A549 (cell line): ENCODE measurements around the gene AFAP1. TPM values are rescaled to one million over a fixed set of nuclear protein-coding genes. Genes with fewer than 3 reads are reported as not detected.

Experiments
- ATAC-seq, 2 experiments: fragments of 200-7000 bp in 1 of 2; fragments of >200 bp in 1 of 2; cut with Nextera tagmentation in 1 of 2; cut with Tn5 transposase in 1 of 2; 3 replicates each; pipeline versions ENCODE4 v1.8.0 to v1.9.1; 2018 to 2020; ENCODE audit warnings: mild to moderate bottlenecking in 1 of 2, moderate library complexity in 1 of 2
- CTCF ChIA-PET: fragments of 300-600 bp; sonication (Branson Sonifier 250); formaldehyde crosslinking; extraction: SDS; loops from one replicate; lab custom pipeline; 2021; ENCODE audit warnings: antibody characterized with exemption, inconsistent platforms; lab: Yijun Ruan, JAX
- POLR2A ChIA-PET: fragments of 350-600 bp; formaldehyde crosslinking; extraction: SDS; loops from one replicate; lab custom pipeline; 2021; ENCODE audit warnings: antibody characterized with exemption, inconsistent platforms; lab: Yijun Ruan, JAX
- DNase-seq, 2 experiments: peaks; one replicate each; pipeline versions ENCODE4 v3.0.0 to v3.0.0-alpha.2; 2011 to 2016; ENCODE audit warnings: low read depth in 1 of 2, low spot score in 1 of 2
- FAIRE-seq: peaks from 2 replicates; lab custom pipeline; 2011; peaks lifted over from hg19 to GRCh38; lab: Jason Lieb, UNC
- H3K27ac ChIP-seq, 2 experiments: fragments of >200 bp; sonication (Bioruptor Twin); formaldehyde crosslinking; 3 replicates each; pipeline ENCODE4 v1.5.1; 2016 to 2017
- H3K4me1 ChIP-seq: fragments of >200 bp; sonication (Bioruptor Twin); formaldehyde crosslinking; 3 replicates; pipeline ENCODE4 v1.6.1; 2016
- H3K4me2 ChIP-seq: fragments of >200 bp; sonication (Bioruptor Twin); formaldehyde crosslinking; 3 replicates; pipeline ENCODE4 v1.6.1; 2016
- H3K4me3 ChIP-seq: fragments of >200 bp; sonication (Bioruptor Twin); formaldehyde crosslinking; 3 replicates; pipeline ENCODE4 v1.5.1; 2016
- H3K9me3 ChIP-seq: fragments of >200 bp; sonication (Bioruptor Twin); formaldehyde crosslinking; 3 replicates; pipeline ENCODE4 v1.6.1; 2016
- ATOH8 ChIP-seq: fragments of 250-450 bp; sonication (Bioruptor Pico); IDR thresholded peaks from 2 replicates; pipeline ENCODE4 v1.5.0; 2020; ENCODE audit warnings: low read depth, mild to moderate bottlenecking, moderate library complexity
- CBX2 ChIP-seq: fragments of 200-600 bp; sonication (generic); IDR thresholded peaks from 2 replicates; pipeline ENCODE4 v1.6.1; 2016; ENCODE audit warnings: low read depth, mild to moderate bottlenecking, borderline replicate concordance
- CEBPB ChIP-seq, 2 experiments: fragments of >200 bp in 1 of 2; sonication (Bioruptor Twin) in 1 of 2; formaldehyde crosslinking in 1 of 2; IDR thresholded peaks; 2 replicates each; pipeline ENCODE4 v1.6.1; 2012 to 2016
- CHD2 ChIP-seq: fragments of 150-350 bp; IDR thresholded peaks from 2 replicates; pipeline ENCODE4 v1.6.1; 2014; ENCODE audit warnings: low read length; ENCODE audit not compliant: partially characterized antibody
- EHMT2 ChIP-seq: fragments of 200-600 bp; sonication (generic); IDR thresholded peaks from 2 replicates; pipeline ENCODE4 v1.6.1; 2016; ENCODE audit warnings: antibody characterized with exemption, low read depth, mild to moderate bottlenecking, moderate library complexity
- ELK1 ChIP-seq: fragments of 150-350 bp; IDR thresholded peaks from 2 replicates; pipeline ENCODE4 v1.6.1; 2014; ENCODE audit warnings: low read depth, mild to moderate bottlenecking, low read length
- EP300 ChIP-seq, 2 experiments: fragments of >200 bp; sonication (Bioruptor Twin); formaldehyde crosslinking; IDR thresholded peaks; 2 replicates in 1 of 2; 3 replicates in 1 of 2; pipeline ENCODE4 v1.6.1; 2016 to 2017
- FOSL2 ChIP-seq, 2 experiments: fragments of 450-650 bp in 1 of 2; fragments of >200 bp in 1 of 2; sonication (Bioruptor Twin) in 1 of 2; formaldehyde crosslinking; IDR thresholded peaks; 2 replicates each; pipeline versions ENCODE4 v1.5.0 to v1.6.1; 2016 to 2020; ENCODE audit warnings: mild to moderate bottlenecking in 1 of 2, moderate library complexity in 1 of 2
- GATA3 ChIP-seq: IDR thresholded peaks from 2 replicates; pipeline ENCODE4 v1.6.1; 2012; ENCODE audit warnings: borderline replicate concordance
- HOXB5 ChIP-seq: fragments of 250-450 bp; sonication (Bioruptor Pico); IDR thresholded peaks from 2 replicates; pipeline ENCODE4 v1.5.0; 2020; ENCODE audit warnings: mild to moderate bottlenecking, moderate library complexity
- JUN ChIP-seq, 2 experiments: fragments of >200 bp; sonication (Bioruptor Twin); formaldehyde crosslinking; IDR thresholded peaks; 2 replicates in 1 of 2; 3 replicates in 1 of 2; pipeline ENCODE4 v1.6.1; 2016 to 2017
- KDM5A ChIP-seq: fragments of 200-600 bp; sonication (generic); IDR thresholded peaks from 2 replicates; pipeline ENCODE4 v1.6.1; 2016; ENCODE audit warnings: antibody characterized with exemption, mild to moderate bottlenecking
- MAFK ChIP-seq: fragments of 450-650 bp; IDR thresholded peaks from 2 replicates; pipeline ENCODE4 v1.6.1; 2014; ENCODE audit not compliant: partially characterized antibody
- MAX ChIP-seq: IDR thresholded peaks from 2 replicates; pipeline ENCODE4 v1.6.1; 2012
- NFE2L2 ChIP-seq: fragments of 150-350 bp; conservative IDR thresholded peaks from 2 replicates; pipeline ENCODE4 v1.6.1; 2014; ENCODE audit warnings: low read length
- NPAS2 ChIP-seq: fragments of 250-450 bp; sonication (Bioruptor Pico); IDR thresholded peaks from 2 replicates; pipeline ENCODE4 v1.8.0; 2022; ENCODE audit warnings: mild to moderate bottlenecking, moderate library complexity, borderline replicate concordance
- POLR2A ChIP-seq: IDR thresholded peaks from 2 replicates; pipeline ENCODE4 v1.6.1; 2012; ENCODE audit warnings: mild to moderate bottlenecking, low read length
- POLR2AphosphoS2 ChIP-seq: conservative IDR thresholded peaks from 2 replicates; pipeline ENCODE4 v1.6.1; 2012; ENCODE audit warnings: low read length, improper control_type of control experiment, inconsistent platforms
- SMC3 ChIP-seq: fragments of >200 bp; sonication (Bioruptor Twin); formaldehyde crosslinking; IDR thresholded peaks from 3 replicates; pipeline ENCODE4 v1.6.1; 2018; ENCODE audit warnings: inconsistent platforms
- USF2 ChIP-seq: fragments of 450-650 bp; IDR thresholded peaks from 2 replicates; pipeline ENCODE4 v1.6.1; 2014; ENCODE audit warnings: antibody characterized with exemption
- ZFP36 ChIP-seq: fragments of 450-650 bp; IDR thresholded peaks from 2 replicates; pipeline ENCODE4 v1.6.1; 2014; ENCODE audit warnings: borderline replicate concordance; ENCODE audit not compliant: partially characterized antibody
- WGBS: methylation state at CpG from one replicate; pipeline ENCODE4 v1.1.6; 2017; ENCODE audit errors: missing lambda C conversion rate; 5-methylcytosine and 5-hydroxymethylcytosine counted together
- polyA plus RNA-seq, 4 experiments: library from polyadenylated mRNA; depleted of rRNA in 3 of 4; stranded (reverse); fragments of >200 nt; fragmentation: RNase III in 1 of 4; extraction: RNeasy Plus Mini Kit Qiagen cat#74134 plus additional on column Dnase treatment in 1 of 4; gene quantifications; 2 replicates in 3 of 4; 3 replicates in 1 of 4; pipeline ENCODE4 v1.2.3, GENCODE V29; 2011 to 2017
- TF ChIP-seq, protein P1 (sequence below): fragments of >200 bp; sonication (Bioruptor Twin); formaldehyde crosslinking; IDR thresholded peaks from 3 replicates; pipeline ENCODE4 v1.6.1; 2016
- TF ChIP-seq, protein P2 (sequence below): fragments of >200 bp; sonication (Bioruptor Twin); formaldehyde crosslinking; IDR thresholded peaks from 2 replicates; pipeline ENCODE4 v1.6.1; 2016
- TF ChIP-seq, protein P3 (sequence below): IDR thresholded peaks from 2 replicates; pipeline ENCODE4 v1.6.1; 2012
- TF ChIP-seq, protein P4 (sequence below): IDR thresholded peaks from 2 replicates; pipeline ENCODE4 v1.6.1; 2012; ENCODE audit warnings: low read depth, borderline replicate concordance

The AFAP1 gene
- polyA plus RNA-seq, 2 of the 4 experiments (the other 2 are of a cell fraction), result 25.4 to 29.6 TPM

DNA sequence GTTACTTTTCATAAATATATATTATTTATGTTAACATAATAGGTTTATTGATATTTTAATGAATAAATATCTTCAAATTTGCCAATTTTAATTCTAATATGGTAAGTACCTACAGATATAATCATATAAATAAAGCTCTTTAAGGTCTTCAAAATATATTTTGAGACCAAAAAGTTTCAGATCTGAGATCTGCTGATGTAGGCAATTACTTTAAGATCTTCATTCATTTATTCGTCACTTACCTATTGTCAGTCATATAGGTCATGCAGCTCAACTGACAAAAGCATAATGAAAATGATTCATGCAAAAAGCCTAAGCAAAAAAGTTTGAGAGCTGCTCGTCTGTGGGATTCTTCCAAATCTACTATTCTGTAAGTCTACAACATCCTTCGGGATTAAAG, 64.8 kb downstream of the AFAP1 start:
- no peaks in the 10 kb centered on the region for H3K9me3 ChIP-seq
- no peak for ATAC-seq
- CTCF ChIA-PET, result interaction anchor here (0.6 to 3.6 kb wide), 10 partner anchors 10 to 119 kb away, joined by 3 to 19 read pairs (median 3); no protein-coding TSS in a partner anchor
- peak; percentile 79 for TF ChIP-seq MAFK
- no peak for TF ChIP-seq NPAS2
- TF ChIP-seq, all 56 proteins: peak for 1
- H3K27ac ChIP-seq, result peak overlapping the region; percentile 88 to 96
- POLR2A ChIA-PET, result no interaction called here
- peak overlapping the region; percentile 86; the same call in 1 of the 3 replicates for H3K4me2 ChIP-seq
- no peak for DNase-seq
- 85% methylated on average over 3 of the region's 3 CpGs for WGBS
- FAIRE-seq, result no peak
- H3K4me3 ChIP-seq, result no peak overlapping the region
- H3K4me1 ChIP-seq, result peaks cover 98% of the 10 kb centered on the region

DNA sequence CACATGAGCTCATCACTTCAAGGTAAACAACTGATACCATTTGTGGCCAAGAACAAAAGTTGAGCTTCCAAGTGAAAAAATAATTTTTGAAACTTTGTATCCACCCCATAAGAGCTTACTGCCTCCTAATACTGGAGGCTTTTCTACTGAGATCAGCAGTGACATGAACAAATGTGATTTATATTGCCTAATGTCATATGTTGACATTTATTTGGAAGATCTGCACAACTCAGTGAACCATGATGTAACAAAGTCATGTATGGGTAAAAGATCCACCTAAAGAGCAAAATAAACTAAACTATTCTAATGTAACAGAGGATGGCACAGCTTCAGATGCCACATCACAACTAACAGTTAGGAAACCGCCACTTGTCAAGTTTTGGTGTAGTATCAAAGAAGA, 65.8 kb downstream of the AFAP1 start:
- no peak for ATAC-seq
- FAIRE-seq, result no peak
- peaks cover 98% of the 10 kb centered on the region for H3K4me1 ChIP-seq
- POLR2A ChIA-PET, result no interaction called here
- no peak overlapping the region for H3K4me3 ChIP-seq
- CTCF ChIA-PET, result interaction anchor here (1.3 to 1.7 kb wide), 2 partner anchors 31 to 67 kb away, joined by 3 to 4 read pairs; no protein-coding TSS in a partner anchor
- H3K9me3 ChIP-seq, result no peaks in the 10 kb centered on the region
- 97% methylated on average over 1 of the region's 1 CpG for WGBS
- DNase-seq, result no peak
- H3K27ac ChIP-seq, result peak overlapping the region; percentile 80 to 87; a peak in 5 of 6 replicates
- peak overlapping the region; percentile 65; the same call in 2 of the 3 replicates for H3K4me2 ChIP-seq
- TF ChIP-seq CHD2, result no peak

GRCh38 chr4:7872264-7872771, 67.3 kb downstream of the AFAP1 start:
- peak in 1 of 2 experiments; percentile 30; a peak in 3 of 6 replicates for ATAC-seq
- no peak for TF ChIP-seq EHMT2
- TF ChIP-seq EP300 (IDR thresholded peaks at IDR 0.05), result peak in 1 of 2 experiments; percentile 61; a peak in 1 of 5 replicates
- no peak for TF ChIP-seq ATOH8
- peak; percentile 76; the same call in 1 of the 2 replicates for TF ChIP-seq GATA3
- TF ChIP-seq, protein P1, sequence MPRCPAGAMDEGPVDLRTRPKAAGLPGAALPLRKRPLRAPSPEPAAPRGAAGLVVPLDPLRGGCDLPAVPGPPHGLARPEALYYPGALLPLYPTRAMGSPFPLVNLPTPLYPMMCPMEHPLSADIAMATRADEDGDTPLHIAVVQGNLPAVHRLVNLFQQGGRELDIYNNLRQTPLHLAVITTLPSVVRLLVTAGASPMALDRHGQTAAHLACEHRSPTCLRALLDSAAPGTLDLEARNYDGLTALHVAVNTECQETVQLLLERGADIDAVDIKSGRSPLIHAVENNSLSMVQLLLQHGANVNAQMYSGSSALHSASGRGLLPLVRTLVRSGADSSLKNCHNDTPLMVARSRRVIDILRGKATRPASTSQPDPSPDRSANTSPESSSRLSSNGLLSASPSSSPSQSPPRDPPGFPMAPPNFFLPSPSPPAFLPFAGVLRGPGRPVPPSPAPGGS, result no peak
- no peak for TF ChIP-seq FOSL2 (IDR thresholded peaks at IDR 0.05)
- 0 out of 2 replicates have a peak, but pooled peaks have one; percentile 16 for TF ChIP-seq FOSL2 (CRISPR knock-in tag; IDR thresholded peaks at IDR 0.05)
- peak; percentile 70 for TF ChIP-seq MAFK
- TF ChIP-seq CBX2, result no peak
- TF ChIP-seq CEBPB (IDR thresholded peaks at IDR 0.05), result peak in 1 of 2 experiments; percentile 37; a peak in 1 of 4 replicates
- TF ChIP-seq, protein P2, sequence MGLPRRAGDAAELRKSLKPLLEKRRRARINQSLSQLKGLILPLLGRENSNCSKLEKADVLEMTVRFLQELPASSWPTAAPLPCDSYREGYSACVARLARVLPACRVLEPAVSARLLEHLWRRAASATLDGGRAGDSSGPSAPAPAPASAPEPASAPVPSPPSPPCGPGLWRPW, result no peak
- no peak for TF ChIP-seq ZFP36
- TF ChIP-seq, protein P3, sequence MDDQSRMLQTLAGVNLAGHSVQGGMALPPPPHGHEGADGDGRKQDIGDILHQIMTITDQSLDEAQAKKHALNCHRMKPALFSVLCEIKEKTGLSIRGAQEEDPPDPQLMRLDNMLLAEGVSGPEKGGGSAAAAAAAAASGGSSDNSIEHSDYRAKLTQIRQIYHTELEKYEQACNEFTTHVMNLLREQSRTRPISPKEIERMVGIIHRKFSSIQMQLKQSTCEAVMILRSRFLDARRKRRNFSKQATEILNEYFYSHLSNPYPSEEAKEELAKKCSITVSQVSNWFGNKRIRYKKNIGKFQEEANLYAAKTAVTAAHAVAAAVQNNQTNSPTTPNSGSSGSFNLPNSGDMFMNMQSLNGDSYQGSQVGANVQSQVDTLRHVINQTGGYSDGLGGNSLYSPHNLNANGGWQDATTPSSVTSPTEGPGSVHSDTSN, result no peak
- no peak for TF ChIP-seq POLR2A
- 0 out of 3 replicates have a peak, but pooled peaks have one; percentile 6 for TF ChIP-seq SMC3
- TF ChIP-seq NPAS2, result no peak
- TF ChIP-seq MAX, result peak; percentile 55; the same call in 1 of the 2 replicates
- TF ChIP-seq KDM5A, result no peak
- TF ChIP-seq HOXB5 (CRISPR knock-in tag), result no peak
- TF ChIP-seq NFE2L2, result no peak
- TF ChIP-seq ELK1, result no peak
- TF ChIP-seq POLR2AphosphoS2, result no peak
- TF ChIP-seq JUN (IDR thresholded peaks at IDR 0.05), result peak in 1 of 2 experiments; percentile 50; a peak in 1 of 5 replicates
- TF ChIP-seq, protein P4, sequence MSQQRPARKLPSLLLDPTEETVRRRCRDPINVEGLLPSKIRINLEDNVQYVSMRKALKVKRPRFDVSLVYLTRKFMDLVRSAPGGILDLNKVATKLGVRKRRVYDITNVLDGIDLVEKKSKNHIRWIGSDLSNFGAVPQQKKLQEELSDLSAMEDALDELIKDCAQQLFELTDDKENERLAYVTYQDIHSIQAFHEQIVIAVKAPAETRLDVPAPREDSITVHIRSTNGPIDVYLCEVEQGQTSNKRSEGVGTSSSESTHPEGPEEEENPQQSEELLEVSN, result no peak
- TF ChIP-seq USF2, result no peak
- Histone ChIP-seq H3K9me3 (no peaks in the 10 kb centered on the region), H3K4me3 (peak overlapping the region; percentile 34; the same call in 2 of the 3 replicates), H3K4me1 (peaks cover 96% of the 10 kb centered on the region), H3K4me2 (peak overlapping the region; percentile 65), H3K27ac (peak overlapping the region; percentile 80 to 87)
- peak in 1 of 2 experiments; percentile 82 for DNase-seq
- FAIRE-seq, result peak; percentile 72
- POLR2A ChIA-PET, result interaction anchor here (1.6 kb wide), 1 partner anchor 66 kb away, joined by 3 read pairs; no protein-coding TSS in a partner anchor
- CTCF ChIA-PET, result interaction anchor here (0.7 to 1.6 kb wide), 8 partner anchors 26 to 142 kb away, joined by 3 to 5 read pairs (median 3); partner anchors contain the start of gene AFAP1
- 7% methylated on average over 4 of the region's 4 CpGs for WGBS
